Measurements from ENCODE around the gene GALNT16. TPM values are rescaled to one million over a fixed set of nuclear protein-coding genes. Genes with fewer than 3 reads are reported as not detected.

Gene GALNT16
- total RNA-seq, 1 donor from 2014 or later, result 6.2 TPM

DNA sequence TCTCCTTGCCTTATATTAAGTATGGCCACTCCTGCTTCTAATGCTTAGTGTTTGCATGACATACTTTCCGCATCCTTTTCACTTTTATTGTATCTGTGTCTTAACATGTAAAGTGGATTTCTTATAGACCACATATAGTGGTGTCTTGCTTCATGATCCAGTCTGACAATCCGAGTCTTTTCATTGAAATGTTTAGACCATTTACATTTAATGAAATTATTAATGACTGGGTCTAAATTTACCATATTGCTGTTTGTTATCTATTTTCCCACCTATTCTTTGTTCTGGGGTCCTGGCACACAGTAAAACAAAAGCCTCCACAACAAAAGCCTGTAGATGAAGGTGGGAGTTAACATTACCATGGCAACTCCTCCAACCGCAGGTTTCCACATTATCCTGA lies 115.2 kb downstream of the GALNT16 start:
- Histone ChIP-seq H3K27me3 (ENCODE audit: insufficient read depth, low read length) (no peaks in the 10 kb centered on the region), H3K4me2 (ENCODE audit: low read length) (no peak overlapping the region), H3K4me1 (ENCODE audit: insufficient read depth, low read length) (no peaks in the 10 kb centered on the region), H3K79me2 (ENCODE audit: insufficient read depth, low read length) (peaks cover 5% of the 10 kb centered on the region), H2AFZ (ENCODE audit: low read depth, low read length) (no peak overlapping the region), H3K27ac (ENCODE audit: low read depth, low read length) (no peak overlapping the region), H3K9me3 (ENCODE audit: insufficient read depth, low read depth, low read length) (peaks cover 4% of the 10 kb centered on the region), H4K20me1 (ENCODE audit: insufficient read depth, low read length) (peaks cover 13% of the 10 kb centered on the region), H3K36me3 (ENCODE audit: insufficient read depth, low read length) (peaks cover 26% of the 10 kb centered on the region), H3K4me3 (ENCODE audit: insufficient read depth, low read depth, low read length) (no peak overlapping the region), H3K9ac (ENCODE audit: low read length) (no peak overlapping the region)
- H3K36me3 Mint-ChIP-seq (ENCODE audit: low read depth, unreplicated experiment), result peaks cover 21% of the 10 kb centered on the region
- H3K9me3 Mint-ChIP-seq (ENCODE audit: unreplicated experiment), result no peaks in the 10 kb centered on the region
- FAIRE-seq (no peak), DNase-seq (ENCODE audit: low read depth) (no peak)
- no peaks in the 10 kb centered on the region for H3K27me3 Mint-ChIP-seq (ENCODE audit: low read depth, unreplicated experiment)
- H3K27ac Mint-ChIP-seq (ENCODE audit: unreplicated experiment), result no peak overlapping the region
- H3K4me1 Mint-ChIP-seq (ENCODE audit: low read depth, unreplicated experiment), result peaks cover 8% of the 10 kb centered on the region
- no peak for TF ChIP-seq CTCF (IDR thresholded peaks at IDR 0.05; ENCODE audit: insufficient read depth, low read depth, low read length)
- no peak for TF ChIP-seq EZH2 (IDR thresholded peaks at IDR 0.05; ENCODE audit: insufficient read depth, low read length)
- no peak overlapping the region for H3K4me3 Mint-ChIP-seq (ENCODE audit: unreplicated experiment)

- Histone ChIP-seq H3K4me1 (ENCODE audit: insufficient read depth, low read length) (no peaks in the 10 kb centered on the region), H3K27me3 (ENCODE audit: insufficient read depth, low read length) (no peaks in the 10 kb centered on the region), H3K9ac (ENCODE audit: low read length) (no peak overlapping the region), H3K36me3 (ENCODE audit: insufficient read depth, low read length) (peaks cover 26% of the 10 kb centered on the region), H3K9me3 (ENCODE audit: insufficient read depth, low read depth, low read length) (peaks cover 4% of the 10 kb centered on the region), H3K4me3 (ENCODE audit: insufficient read depth, low read depth, low read length) (no peak overlapping the region), H3K4me2 (ENCODE audit: low read length) (no peak overlapping the region), H4K20me1 (ENCODE audit: insufficient read depth, low read length) (peaks cover 17% of the 10 kb centered on the region), H3K79me2 (ENCODE audit: insufficient read depth, low read length) (peaks cover 5% of the 10 kb centered on the region), H3K27ac (ENCODE audit: low read depth, low read length) (no peak overlapping the region), H2AFZ (ENCODE audit: low read depth, low read length) (no peak overlapping the region)
- Mint-ChIP-seq H3K27ac (ENCODE audit: unreplicated experiment) (no peak overlapping the region), H3K27me3 (ENCODE audit: low read depth, unreplicated experiment) (no peaks in the 10 kb centered on the region), H3K36me3 (ENCODE audit: low read depth, unreplicated experiment) (peaks cover 21% of the 10 kb centered on the region), H3K4me3 (ENCODE audit: unreplicated experiment) (no peak overlapping the region), H3K4me1 (ENCODE audit: low read depth, unreplicated experiment) (peaks cover 8% of the 10 kb centered on the region), H3K9me3 (ENCODE audit: unreplicated experiment) (no peaks in the 10 kb centered on the region)
- TF ChIP-seq CTCF (IDR thresholded peaks at IDR 0.05; ENCODE audit: insufficient read depth, low read depth, low read length) (no peak), EZH2 (IDR thresholded peaks at IDR 0.05; ENCODE audit: insufficient read depth, low read length) (no peak)
- DNase-seq (ENCODE audit: low read depth) (no peak), FAIRE-seq (no peak)
Observed at GRCh38 chr14:69375722-69376121, 115.8 kb downstream of the GALNT16 start.

GRCh38 chr14:69376439-69376838 lies 116.5 kb downstream of the GALNT16 start:
- Histone ChIP-seq H3K4me3 (ENCODE audit: insufficient read depth, low read depth, low read length) (no peak overlapping the region), H3K27me3 (ENCODE audit: insufficient read depth, low read length) (no peaks in the 10 kb centered on the region), H4K20me1 (ENCODE audit: insufficient read depth, low read length) (peaks cover 25% of the 10 kb centered on the region), H3K79me2 (ENCODE audit: insufficient read depth, low read length) (peaks cover 9% of the 10 kb centered on the region), H3K4me1 (ENCODE audit: insufficient read depth, low read length) (no peaks in the 10 kb centered on the region), H3K27ac (ENCODE audit: low read depth, low read length) (no peak overlapping the region), H2AFZ (ENCODE audit: low read depth, low read length) (no peak overlapping the region), H3K36me3 (ENCODE audit: insufficient read depth, low read length) (peaks cover 26% of the 10 kb centered on the region), H3K9ac (ENCODE audit: low read length) (no peak overlapping the region), H3K4me2 (ENCODE audit: low read length) (no peak overlapping the region), H3K9me3 (ENCODE audit: insufficient read depth, low read depth, low read length) (peaks cover 4% of the 10 kb centered on the region)
- DNase-seq (ENCODE audit: low read depth) (peak; percentile 16), FAIRE-seq (no peak)
- no peaks in the 10 kb centered on the region for H3K27me3 Mint-ChIP-seq (ENCODE audit: low read depth, unreplicated experiment)
- H3K4me1 Mint-ChIP-seq (ENCODE audit: low read depth, unreplicated experiment), result peaks cover 8% of the 10 kb centered on the region
- no peak overlapping the region for H3K4me3 Mint-ChIP-seq (ENCODE audit: unreplicated experiment)
- H3K9me3 Mint-ChIP-seq (ENCODE audit: unreplicated experiment), result no peaks in the 10 kb centered on the region
- TF ChIP-seq CTCF (IDR thresholded peaks at IDR 0.05; ENCODE audit: insufficient read depth, low read depth, low read length) (no peak), EZH2 (IDR thresholded peaks at IDR 0.05; ENCODE audit: insufficient read depth, low read length) (no peak)
- no peak overlapping the region for H3K27ac Mint-ChIP-seq (ENCODE audit: unreplicated experiment)
- peaks cover 21% of the 10 kb centered on the region for H3K36me3 Mint-ChIP-seq (ENCODE audit: low read depth, unreplicated experiment)

Data from astrocyte (in vitro differentiated cells and primary cell).